Thyroid gland (tissue), 4 donors: ENCODE measurements around the gene TMED8.

Experiments used
- POLR2A ChIP-seq, 2 donors: fragments of 450-650 bp; IDR thresholded peaks; one replicate each; pipeline ENCODE4 v1.6.1; 2017; ENCODE audit warnings: antibody characterized with exemption in 2 of 2, mild to moderate bottlenecking in 2 of 2, moderate library complexity in 1 of 2
- TF ChIP-seq, protein P1 (sequence below), 6 experiments: fragments of 200-600 bp in 3 of 6; fragments of 450-650 bp in 3 of 6; sonication (generic) in 3 of 6; IDR thresholded peaks; one replicate each; pipeline ENCODE4 v1.5.1; 2016 to 2019; ENCODE audit warnings: antibody characterized with exemption in 6 of 6, mild to moderate bottlenecking in 2 of 6, inconsistent platforms in 1 of 6, moderate library complexity in 1 of 6

DNA sequence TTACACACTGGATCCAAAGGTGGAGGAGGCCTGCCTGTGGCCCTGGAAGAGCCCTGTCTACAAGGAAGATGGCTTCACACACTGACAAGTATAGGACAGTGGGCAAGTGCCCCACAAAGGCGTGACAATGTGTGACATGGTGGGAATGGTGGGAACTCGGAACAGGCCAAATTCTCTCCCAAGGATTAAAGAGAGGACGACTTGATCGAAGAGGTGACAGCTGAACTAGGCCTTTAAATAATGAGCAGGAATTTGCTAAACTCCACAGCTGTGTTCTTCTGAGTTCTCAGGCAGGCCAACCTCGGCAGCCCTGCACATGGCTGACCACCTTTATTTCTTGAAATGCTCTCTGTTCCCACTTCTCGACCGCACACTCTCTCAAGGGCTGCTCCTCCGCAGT, 80.0 kb downstream of the TMED8 start:
- TF ChIP-seq, protein P1, sequence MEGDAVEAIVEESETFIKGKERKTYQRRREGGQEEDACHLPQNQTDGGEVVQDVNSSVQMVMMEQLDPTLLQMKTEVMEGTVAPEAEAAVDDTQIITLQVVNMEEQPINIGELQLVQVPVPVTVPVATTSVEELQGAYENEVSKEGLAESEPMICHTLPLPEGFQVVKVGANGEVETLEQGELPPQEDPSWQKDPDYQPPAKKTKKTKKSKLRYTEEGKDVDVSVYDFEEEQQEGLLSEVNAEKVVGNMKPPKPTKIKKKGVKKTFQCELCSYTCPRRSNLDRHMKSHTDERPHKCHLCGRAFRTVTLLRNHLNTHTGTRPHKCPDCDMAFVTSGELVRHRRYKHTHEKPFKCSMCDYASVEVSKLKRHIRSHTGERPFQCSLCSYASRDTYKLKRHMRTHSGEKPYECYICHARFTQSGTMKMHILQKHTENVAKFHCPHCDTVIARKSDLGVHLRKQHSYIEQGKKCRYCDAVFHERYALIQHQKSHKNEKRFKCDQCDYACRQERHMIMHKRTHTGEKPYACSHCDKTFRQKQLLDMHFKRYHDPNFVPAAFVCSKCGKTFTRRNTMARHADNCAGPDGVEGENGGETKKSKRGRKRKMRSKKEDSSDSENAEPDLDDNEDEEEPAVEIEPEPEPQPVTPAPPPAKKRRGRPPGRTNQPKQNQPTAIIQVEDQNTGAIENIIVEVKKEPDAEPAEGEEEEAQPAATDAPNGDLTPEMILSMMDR (IDR thresholded peaks at IDR 0.05) = no peak
- no peak for TF ChIP-seq POLR2A (IDR thresholded peaks at IDR 0.05)
